Eye (tissue), 1 donor: ENCODE data around the gene KIR3DL3.
"Not testable (repeated sequence)": the region's sequence is repeated elsewhere in the genome, so short reads cannot be mapped to it uniquely, and the experiment has no call there.

ENCODE experiments used
- DNase-seq: peaks from one replicate; pipeline ENCODE4 v3.0.0-alpha.2; 2015

The KIR3DL3 gene

GRCh38 chr19:54738306-54738705 is 14.1 kb downstream of the KIR3DL3 start, which contains the start of gene KIR2DL3:
TSS of gene KIR2DL3 (plus strand) at chr19:54738513. CDS start at chr19:54738546, 33 bp downstream.
- DNase-seq, result not testable (repeated sequence)

GRCh38 chr19:54738715-54739114 is 14.5 kb downstream of the KIR3DL3 start:
- DNase-seq, result no peak

- DNase-seq, result no peak
Observed at GRCh38 chr19:54739587-54740497, 15.6 kb downstream of the KIR3DL3 start.

GRCh38 chr19:54741950-54742349 is 17.7 kb downstream of the KIR3DL3 start:
- not testable (repeated sequence) for DNase-seq

- not testable (repeated sequence) for DNase-seq
Observed at GRCh38 chr19:54744080-54744479, 19.8 kb downstream of the KIR3DL3 start.

GRCh38 chr19:54747614-54748322 is 23.5 kb downstream of the KIR3DL3 start:
- DNase-seq, result not testable (repeated sequence)

GRCh38 chr19:54750276-54750675 is 26.0 kb downstream of the KIR3DL3 start:
- DNase-seq, result not testable (repeated sequence)

- DNase-seq, result not testable (repeated sequence)
Observed at GRCh38 chr19:54756204-54757110, 32.2 kb downstream of the KIR3DL3 start.

GRCh38 chr19:54758577-54758976 is 34.3 kb downstream of the KIR3DL3 start:
- DNase-seq, result not testable (repeated sequence)

GRCh38 chr19:54764219-54764618 is 40.0 kb downstream of the KIR3DL3 start:
- DNase-seq, result not testable (repeated sequence)

- DNase-seq, result not testable (repeated sequence)
Observed at GRCh38 chr19:54766464-54766863, 42.2 kb downstream of the KIR3DL3 start.

GRCh38 chr19:54769646-54770045 is 45.4 kb downstream of the KIR3DL3 start, which contains the start of gene KIR2DL1:
TSS of gene KIR2DL1 (plus strand) at chr19:54769793. CDS start at chr19:54769851, 58 bp downstream.
- not testable (repeated sequence) for DNase-seq

GRCh38 chr19:54770511-54770910 is 46.3 kb downstream of the KIR3DL3 start:
- not testable (repeated sequence) for DNase-seq

- not testable (repeated sequence) for DNase-seq
Observed at GRCh38 chr19:54771018-54771960, 47.0 kb downstream of the KIR3DL3 start.

- DNase-seq, result not testable (repeated sequence)
Observed at GRCh38 chr19:54772666-54773065, 48.4 kb downstream of the KIR3DL3 start.

- not testable (repeated sequence) for DNase-seq
Observed at GRCh38 chr19:54775095-54775815, 51.0 kb downstream of the KIR3DL3 start.

- not testable (repeated sequence) for DNase-seq
Observed at GRCh38 chr19:54775830-54776229, 51.6 kb downstream of the KIR3DL3 start.

GRCh38 chr19:54777851-54778250 is 53.6 kb downstream of the KIR3DL3 start:
- DNase-seq, result not testable (repeated sequence)

- not testable (repeated sequence) for DNase-seq
Observed at GRCh38 chr19:54778896-54779295, 54.7 kb downstream of the KIR3DL3 start.

- DNase-seq, result not testable (repeated sequence)
Observed at GRCh38 chr19:54782916-54783315, 58.7 kb downstream of the KIR3DL3 start.
